GM18498 (cell line): ENCODE results near the gene ZAP70.

Experiments
- ATAC-seq: cut with Tn5 transposase; IDR thresholded peaks from one replicate; pipeline ENCODE4 v1.9.1; 2021; ENCODE audit warnings: mild to moderate bottlenecking, moderate library complexity; ENCODE audit not compliant: unreplicated experiment

Gene ZAP70

GRCh38 chr2:97715951-97716694 is 2.7 kb downstream of the ZAP70 start:
- no peak for ATAC-seq

GRCh38 chr2:97716695-97717612 is 3.6 kb downstream of the ZAP70 start:
- ATAC-seq = no peak

DNA sequence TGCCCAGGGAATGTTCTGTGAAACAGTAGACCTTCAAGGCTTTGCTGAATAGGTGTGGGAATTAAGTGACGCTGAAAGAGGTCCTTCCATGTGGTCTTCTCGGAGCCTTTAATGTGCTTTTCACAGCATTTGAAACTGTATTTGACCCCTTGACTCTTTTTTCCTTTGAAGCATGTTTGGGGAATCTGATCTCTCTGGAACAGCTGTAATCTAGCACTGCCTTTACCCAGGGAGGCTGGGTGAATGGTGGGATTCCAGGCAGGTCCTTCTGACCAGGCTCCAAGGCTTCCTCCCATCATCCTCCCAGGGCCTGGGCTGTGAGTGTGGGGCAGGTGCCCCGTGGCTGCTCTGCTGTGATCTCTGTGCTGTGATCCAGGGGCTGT is 4.2 kb downstream of the ZAP70 start:
- no peak for ATAC-seq

DNA sequence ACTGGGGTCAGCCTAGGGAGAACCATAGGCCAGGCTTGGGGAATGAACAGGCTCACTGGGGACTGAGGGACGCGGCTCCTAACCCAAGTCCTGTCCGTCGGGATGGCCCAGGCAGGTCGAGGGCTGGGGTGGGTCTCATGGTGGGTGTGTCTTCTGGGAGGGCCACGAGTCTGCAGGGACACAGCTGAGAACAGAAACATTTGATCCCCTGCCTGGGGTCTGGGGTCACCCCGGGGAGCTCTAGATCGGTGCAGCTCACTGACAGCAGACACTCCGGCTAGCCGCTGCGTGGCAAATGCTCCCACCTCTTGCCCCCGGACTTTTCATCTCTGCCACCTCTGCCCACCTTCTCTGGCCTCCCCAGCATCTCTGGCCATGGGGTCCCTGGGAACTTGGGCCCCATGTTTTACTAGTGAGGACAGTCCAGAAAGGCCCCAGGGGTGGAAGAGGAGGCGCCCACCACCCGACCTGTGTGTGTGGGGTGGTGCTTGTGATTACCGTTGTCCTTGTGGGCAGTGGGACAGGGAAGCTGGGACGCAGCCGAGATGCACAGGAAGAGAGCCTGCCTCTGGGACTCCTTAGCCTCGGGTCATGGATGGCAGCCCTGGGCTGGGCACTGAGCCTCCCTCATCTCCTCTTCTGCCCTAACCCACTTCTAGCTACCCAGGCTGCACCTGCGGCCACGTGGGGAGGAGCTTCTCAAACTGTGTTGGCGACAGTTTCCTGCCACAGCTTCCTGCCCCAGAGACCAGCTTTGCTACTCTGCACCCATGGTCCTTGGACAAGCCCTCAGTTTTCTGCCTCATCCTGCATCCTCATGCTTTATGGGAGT is 4.9 kb downstream of the ZAP70 start:
- peak; percentile 63 for ATAC-seq

DNA sequence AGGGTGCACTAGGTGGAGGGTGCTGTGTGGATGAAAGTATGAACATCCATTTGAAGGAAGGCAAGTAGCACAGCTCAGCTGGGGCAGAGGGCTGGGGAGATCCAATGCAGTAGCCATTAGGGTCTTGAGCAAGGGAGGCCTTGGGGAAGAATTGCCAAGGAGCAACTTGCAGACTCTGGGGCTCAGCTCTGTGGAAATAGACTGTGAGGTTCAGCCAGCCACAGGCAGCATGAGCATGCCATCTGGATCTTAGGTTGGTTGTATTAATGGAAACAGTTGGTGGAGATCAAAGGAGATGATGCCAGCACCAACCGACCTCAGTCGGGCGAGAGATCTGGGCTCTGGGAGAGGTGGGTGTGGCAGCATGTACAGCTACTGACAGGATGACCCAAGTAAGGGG is 5.6 kb downstream of the ZAP70 start:
- ATAC-seq = no peak

GRCh38 chr2:97719362-97720155 is 6.2 kb downstream of the ZAP70 start:
- no peak for ATAC-seq

GRCh38 chr2:97720746-97721145 is 7.4 kb downstream of the ZAP70 start:
- ATAC-seq = no peak

DNA sequence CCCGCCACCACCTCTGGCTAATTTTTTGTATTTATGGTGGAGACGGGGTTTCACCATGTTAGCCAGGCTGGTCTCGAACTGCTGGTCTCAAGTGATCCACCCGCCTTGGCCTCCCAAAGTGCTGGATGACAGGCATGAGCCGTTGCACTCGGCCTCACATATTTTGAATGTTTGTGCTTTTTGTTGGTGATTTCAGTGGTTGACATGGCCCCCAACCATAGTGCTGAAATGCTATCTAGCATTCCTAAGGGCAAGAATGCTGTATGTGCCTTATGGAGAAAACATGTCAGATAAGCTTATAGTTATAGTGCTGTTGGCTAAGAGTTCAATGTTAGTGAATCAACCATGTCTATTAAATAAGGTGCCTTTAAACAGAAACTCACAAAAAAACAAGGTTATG is 8.9 kb downstream of the ZAP70 start:
- no peak for ATAC-seq

- no peak for ATAC-seq
Measured at GRCh38 chr2:97723156-97724072, 10.0 kb downstream of the ZAP70 start.

- no peak for ATAC-seq
Measured at GRCh38 chr2:97724073-97724410, 10.7 kb downstream of the ZAP70 start.

GRCh38 chr2:97724501-97724900 is 11.1 kb downstream of the ZAP70 start:
- no peak for ATAC-seq

- no peak for ATAC-seq
Measured at GRCh38 chr2:97724946-97725688, 11.7 kb downstream of the ZAP70 start.

- no peak for ATAC-seq
Measured at GRCh38 chr2:97726261-97727064, 13.1 kb downstream of the ZAP70 start.

DNA sequence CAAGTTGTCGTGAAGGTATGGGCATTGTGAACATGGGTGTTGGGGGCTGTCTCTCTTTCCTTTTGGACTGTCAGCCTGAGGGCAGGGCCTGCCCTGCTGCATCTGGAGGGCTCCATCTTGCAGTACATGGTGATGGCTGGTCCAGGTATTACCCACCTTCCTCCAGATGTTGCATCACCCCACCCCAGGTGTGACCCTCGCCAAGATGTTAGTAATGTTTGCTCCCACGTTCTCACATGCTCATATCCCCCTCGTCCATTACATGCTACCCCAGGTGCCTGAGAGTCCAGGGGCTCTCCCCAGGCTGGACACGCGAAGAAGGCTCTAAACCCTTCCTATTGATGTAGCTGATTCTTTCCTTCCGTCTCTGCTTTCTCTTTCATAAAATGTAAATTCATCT is 13.9 kb downstream of the ZAP70 start:
- ATAC-seq = no peak

DNA sequence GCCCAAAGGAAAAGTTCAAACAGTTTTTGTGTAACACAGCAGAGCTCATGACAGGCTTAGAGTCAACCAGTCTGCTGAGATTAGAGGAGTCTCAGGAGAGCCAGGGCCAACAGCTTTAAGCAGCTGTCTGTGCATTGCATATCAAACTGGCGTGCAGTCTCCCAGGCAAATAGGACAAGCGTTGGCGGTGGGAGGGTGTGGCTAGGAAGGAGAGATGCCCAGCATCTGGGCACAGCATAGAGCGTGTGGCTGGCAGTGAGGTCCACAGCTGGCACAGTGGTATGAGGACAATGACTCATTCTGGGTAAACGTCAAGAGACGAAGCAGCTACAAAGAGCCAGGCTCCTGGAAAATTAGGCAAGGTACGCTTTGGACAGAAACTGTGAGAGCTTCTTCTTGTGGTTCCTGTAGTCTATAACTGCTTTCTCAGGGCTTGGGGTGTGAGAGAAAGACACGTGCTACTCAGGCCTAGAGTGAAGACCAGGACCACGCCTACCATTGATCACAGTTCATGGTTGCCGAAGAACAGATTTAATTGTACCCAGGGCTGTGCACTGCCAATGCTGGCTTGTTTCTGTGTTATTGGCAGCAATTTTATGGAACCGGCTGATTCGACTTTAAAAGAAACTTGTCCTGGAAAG is 14.8 kb downstream of the ZAP70 start:
- ATAC-seq = no peak

DNA sequence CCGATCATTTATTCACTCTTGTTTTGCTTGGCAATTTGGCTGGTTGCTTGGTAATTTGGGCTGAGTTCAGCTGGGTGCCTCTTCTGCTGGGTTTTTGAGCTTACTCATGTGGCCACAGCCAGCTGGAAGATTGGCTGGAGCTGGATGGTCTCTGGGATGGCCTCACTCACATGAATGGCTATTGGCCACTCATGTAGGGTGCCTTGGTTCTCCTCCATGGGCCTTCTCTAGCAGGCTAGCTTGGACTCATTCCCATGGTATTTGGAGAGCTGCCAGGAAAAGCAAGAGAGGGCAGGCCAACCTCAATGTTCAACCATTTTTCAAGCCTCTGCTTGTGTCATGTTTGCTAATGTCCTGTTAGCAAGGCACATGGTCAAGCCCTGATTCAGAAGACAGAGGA is 16.9 kb downstream of the ZAP70 start:
- ATAC-seq = no peak

DNA sequence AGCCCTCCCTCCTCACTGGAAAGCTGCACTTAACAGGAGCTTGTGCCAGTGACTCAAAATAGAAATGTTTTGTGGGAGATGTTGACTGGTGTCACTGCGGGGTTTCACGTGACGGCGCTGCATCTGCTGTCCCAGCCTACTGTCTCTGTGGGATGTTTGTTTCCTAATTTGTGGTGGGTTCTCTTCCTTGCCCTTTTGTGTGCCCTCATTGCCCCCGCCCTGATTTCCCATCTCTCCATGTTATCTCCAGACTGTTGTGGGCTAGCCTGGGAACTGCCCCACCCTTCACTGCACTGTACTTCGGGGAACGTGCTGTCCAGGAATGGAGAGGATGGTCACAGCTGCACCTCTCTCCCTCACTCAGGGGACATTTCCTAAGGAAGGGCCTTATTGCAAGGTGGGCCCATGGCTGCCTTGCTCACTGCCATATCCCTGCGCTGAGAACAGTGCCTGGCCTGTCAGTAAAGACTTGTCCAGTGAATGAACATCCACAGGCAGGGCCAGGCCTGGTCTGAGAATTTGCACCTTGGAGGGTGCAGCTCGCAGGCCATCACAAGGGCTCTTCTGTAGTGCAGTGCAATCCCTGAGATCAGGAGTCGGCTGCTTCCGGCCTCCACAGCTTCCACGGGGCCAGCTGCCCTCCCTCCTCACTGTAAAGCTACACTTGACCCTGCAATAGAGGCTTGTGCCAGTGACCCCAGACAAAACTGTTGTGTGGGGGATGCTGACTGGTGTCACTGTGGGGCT is 18.1 kb downstream of the ZAP70 start:
- no peak for ATAC-seq
